ENCODE measurements around the gene WTIP. TPM values are rescaled to one million over a fixed set of nuclear protein-coding genes. Genes with fewer than 3 reads are reported as not detected.

Gene WTIP
- total RNA-seq, 4 donors from 2014 or later: 1.6 to 8.1 (median 2.9) TPM

DNA sequence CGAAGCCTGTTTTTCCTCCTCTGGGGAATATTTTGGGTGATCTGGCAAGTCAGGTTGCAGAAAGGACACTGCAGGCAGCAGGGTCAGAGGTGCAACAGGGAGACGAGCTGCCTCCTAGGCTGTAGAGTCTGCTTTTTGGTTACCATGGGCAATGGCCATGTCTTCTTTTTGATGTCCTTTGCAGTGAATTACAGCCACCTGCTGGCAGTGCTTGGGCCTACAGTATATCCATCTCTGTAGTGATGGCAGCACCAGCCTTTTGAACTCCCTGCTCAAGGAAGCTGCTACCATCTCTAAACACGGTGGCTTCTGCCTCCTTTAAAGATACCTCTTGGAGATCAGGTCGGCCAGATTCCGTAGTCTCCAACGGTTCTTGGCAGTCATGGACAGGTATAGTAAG, 73.9 kb downstream of the WTIP start:
- H3K27me3 ChIP-seq: no peaks in the 10 kb centered on the region
- no peaks in the 10 kb centered on the region for H3K4me1 ChIP-seq
- intact Hi-C loops (cut with DNase I; ENCODE audit: low total_unique reads) (no loop called here), in situ Hi-C loops (cut with MboI; ENCODE audit: low sequenced_read_pairs in 4 of 4) (no loop called here)
- ATAC-seq (no peak), DNase-seq (no peak)
- H3K27ac ChIP-seq: no peak overlapping the region
- H3K4me3 ChIP-seq: no peak overlapping the region
- H3K36me3 ChIP-seq: no peaks in the 10 kb centered on the region
- H3K9me3 ChIP-seq: peaks cover 0 to 2% (median 0%) of the 10 kb centered on the region in 3 donors
- TF ChIP-seq, protein P1, sequence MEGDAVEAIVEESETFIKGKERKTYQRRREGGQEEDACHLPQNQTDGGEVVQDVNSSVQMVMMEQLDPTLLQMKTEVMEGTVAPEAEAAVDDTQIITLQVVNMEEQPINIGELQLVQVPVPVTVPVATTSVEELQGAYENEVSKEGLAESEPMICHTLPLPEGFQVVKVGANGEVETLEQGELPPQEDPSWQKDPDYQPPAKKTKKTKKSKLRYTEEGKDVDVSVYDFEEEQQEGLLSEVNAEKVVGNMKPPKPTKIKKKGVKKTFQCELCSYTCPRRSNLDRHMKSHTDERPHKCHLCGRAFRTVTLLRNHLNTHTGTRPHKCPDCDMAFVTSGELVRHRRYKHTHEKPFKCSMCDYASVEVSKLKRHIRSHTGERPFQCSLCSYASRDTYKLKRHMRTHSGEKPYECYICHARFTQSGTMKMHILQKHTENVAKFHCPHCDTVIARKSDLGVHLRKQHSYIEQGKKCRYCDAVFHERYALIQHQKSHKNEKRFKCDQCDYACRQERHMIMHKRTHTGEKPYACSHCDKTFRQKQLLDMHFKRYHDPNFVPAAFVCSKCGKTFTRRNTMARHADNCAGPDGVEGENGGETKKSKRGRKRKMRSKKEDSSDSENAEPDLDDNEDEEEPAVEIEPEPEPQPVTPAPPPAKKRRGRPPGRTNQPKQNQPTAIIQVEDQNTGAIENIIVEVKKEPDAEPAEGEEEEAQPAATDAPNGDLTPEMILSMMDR (IDR thresholded peaks at IDR 0.05 in 4 of 5, conservative IDR thresholded peaks at IDR 0.05 in 1 of 5): no peak
- TF ChIP-seq POLR2A (IDR thresholded peaks at IDR 0.05): no peak

DNA sequence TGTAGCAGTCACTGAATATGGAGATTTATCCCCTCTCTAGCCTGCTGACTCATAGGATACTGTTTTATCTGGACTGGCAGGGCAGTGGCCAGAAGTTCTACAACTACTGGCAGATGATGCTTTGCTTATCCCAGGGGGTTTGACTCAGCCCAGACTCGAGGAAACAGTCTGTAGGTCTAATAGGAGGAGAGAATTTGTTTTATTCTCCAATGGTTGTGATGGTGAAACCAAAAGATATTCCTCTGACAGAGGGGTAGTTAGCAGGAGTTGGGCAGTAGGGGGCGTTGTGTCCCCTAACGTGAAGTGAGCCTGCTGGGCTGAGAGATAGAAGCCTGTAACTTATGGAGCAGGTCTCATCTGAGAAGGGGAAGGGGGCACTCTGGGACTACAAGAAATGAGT, 74.9 kb downstream of the WTIP start:
- H3K36me3 ChIP-seq: no peaks in the 10 kb centered on the region
- H3K4me3 ChIP-seq: no peak overlapping the region

DNA sequence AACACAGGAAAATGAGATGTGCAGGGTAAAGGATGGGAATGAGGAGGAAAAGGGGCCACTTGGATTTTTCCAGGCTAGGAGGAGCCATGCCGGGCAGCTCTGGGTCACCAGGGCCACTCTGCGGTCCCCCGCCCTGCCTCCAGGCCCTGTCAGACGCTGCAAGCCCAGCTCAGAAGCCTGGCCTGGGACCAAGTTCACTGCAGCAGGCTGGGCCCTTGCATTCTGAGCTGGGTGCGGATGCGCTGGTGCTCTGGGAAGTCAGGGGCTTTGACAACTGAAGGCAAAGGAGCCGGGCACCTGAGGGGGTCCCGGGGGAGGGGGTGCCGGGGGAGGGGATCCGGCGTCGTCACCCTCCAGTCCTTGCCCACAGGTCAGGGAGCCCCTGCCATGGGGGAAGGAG, 77.5 kb downstream of the WTIP start:
- ATAC-seq (no peak), DNase-seq (no peak)
- in situ Hi-C loops (cut with MboI; ENCODE audit: low sequenced_read_pairs in 4 of 4): no loop called here
- no peaks in the 10 kb centered on the region for H3K4me1 ChIP-seq
- no peaks in the 10 kb centered on the region for H3K27me3 ChIP-seq
- no peak for TF ChIP-seq POLR2A (IDR thresholded peaks at IDR 0.05)
- TF ChIP-seq, protein P1 (IDR thresholded peaks at IDR 0.05 in 4 of 5, conservative IDR thresholded peaks at IDR 0.05 in 1 of 5): no peak
- H3K36me3 ChIP-seq: no peaks in the 10 kb centered on the region
- intact Hi-C loops (cut with DNase I; ENCODE audit: low total_unique reads): no loop called here
- H3K27ac ChIP-seq: no peak overlapping the region
- no peak overlapping the region for H3K4me3 ChIP-seq
- H3K9me3 ChIP-seq: no peaks in the 10 kb centered on the region

More for the DNA sequence above, 74.9 kb downstream of the WTIP start:
- no peaks in the 10 kb centered on the region for H3K27me3 ChIP-seq
- no peaks in the 10 kb centered on the region for H3K9me3 ChIP-seq
- no peak overlapping the region for H3K27ac ChIP-seq
- in situ Hi-C loops (cut with MboI; ENCODE audit: low sequenced_read_pairs in 4 of 4) (no loop called here), intact Hi-C loops (cut with DNase I; ENCODE audit: low total_unique reads) (loop anchor here (2.0 kb wide), 1 partner anchor 156 kb away; no protein-coding TSS in a partner anchor)
- ATAC-seq (no peak), DNase-seq (no peak)
- H3K4me1 ChIP-seq: no peaks in the 10 kb centered on the region
- no peak for TF ChIP-seq POLR2A (IDR thresholded peaks at IDR 0.05)
- TF ChIP-seq, protein P1 (IDR thresholded peaks at IDR 0.05 in 4 of 5, conservative IDR thresholded peaks at IDR 0.05 in 1 of 5): peak in 2 of 5 experiments; percentile 25 to 38

DNA sequence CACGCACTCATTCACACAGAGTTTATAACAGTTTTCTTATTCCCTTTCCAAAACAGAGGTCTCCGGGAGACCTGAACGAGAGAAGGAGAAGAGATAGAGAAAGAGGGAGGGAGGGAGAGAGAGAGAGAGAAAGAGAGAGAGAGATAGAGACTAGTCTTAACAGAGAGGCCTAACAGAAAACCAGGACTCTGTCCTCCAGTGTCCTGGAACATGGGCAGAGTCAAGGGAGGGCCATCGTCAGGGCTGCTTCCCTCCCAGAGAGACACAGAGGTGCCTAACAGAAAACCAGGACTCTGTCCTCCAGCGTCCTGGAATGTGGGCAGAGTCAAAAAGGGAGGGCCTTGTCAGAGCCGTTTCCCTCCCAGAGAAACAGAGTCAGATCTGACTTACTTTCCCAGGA, 78.7 kb downstream of the WTIP start:
- no peaks in the 10 kb centered on the region for H3K4me1 ChIP-seq
- ATAC-seq (no peak), DNase-seq (no peak)
- intact Hi-C loops (cut with DNase I; ENCODE audit: low total_unique reads) (no loop called here), in situ Hi-C loops (cut with MboI; ENCODE audit: low sequenced_read_pairs in 4 of 4) (no loop called here)
- no peak overlapping the region for H3K27ac ChIP-seq
- H3K4me3 ChIP-seq: no peak overlapping the region
- no peaks in the 10 kb centered on the region for H3K36me3 ChIP-seq
- no peaks in the 10 kb centered on the region for H3K27me3 ChIP-seq
- TF ChIP-seq POLR2A (IDR thresholded peaks at IDR 0.05): no peak
- TF ChIP-seq, protein P1 (IDR thresholded peaks at IDR 0.05 in 4 of 5, conservative IDR thresholded peaks at IDR 0.05 in 1 of 5): no peak
- H3K9me3 ChIP-seq: no peaks in the 10 kb centered on the region

Other genes with a start within 250 kb of the WTIP start
- 10 to 100 TPM; 21.8 to 34.3 (median 24.8) TPM for gene GARRE1, start 227.2 kb upstream of the WTIP start, total RNA-seq
- gene GPI, start 116.6 kb upstream of the WTIP start, total RNA-seq: 100 to 1,000 TPM in 3 of 4 donors, 10 to 100 TPM in 1; 83.2 to 231 (median 173) TPM
- 10 to 100 TPM; 18.1 to 49.8 (median 25.1) TPM for gene PDCD2L, start 77.4 kb upstream of the WTIP start, total RNA-seq
- 100 to 1,000 TPM in 3 of 4 donors, 10 to 100 TPM in 1; 89.3 to 106 (median 102) TPM for gene UBA2, start 53.4 kb upstream of the WTIP start, total RNA-seq
- gene SCGB2B2, start 195.4 kb downstream of the WTIP start, total RNA-seq: 1 to 10 TPM in 1 of 4 donors, under 1 TPM in 2, not detected in 1; 0.20 to 1.1 (median 0.20) TPM
- 10 to 100 TPM; 14.9 to 43.2 (median 28.2) TPM for gene ZNF302, start 195.9 kb downstream of the WTIP start, total RNA-seq

Measured in gastrocnemius medialis (tissue), 4 donors.